Stimulated activated CD8-positive, alpha-beta memory T cell treated with anti-CD3 and anti-CD28 coated beads, Interleukin-12 subunit alpha, Interleukin-12 subunit beta, amount 100 ng/mL, for 24 hours (primary cell): ENCODE data around the gene RNU6-9.

Experiments
- DNase-seq: peaks from one replicate; pipeline ENCODE4 v3.0.0-alpha.2; 2020; ENCODE audit errors: extremely low read depth

Gene RNU6-9

GRCh38 chr19:898663-899062 is 5.4 kb downstream of the RNU6-9 start:
- DNase-seq = no peak

- no peak for DNase-seq
These were observed 6.2 kb downstream of the RNU6-9 start for GRCh38 chr19:899336-900042.

- no peak for DNase-seq
These were observed 6.7 kb downstream of the RNU6-9 start for GRCh38 chr19:900043-900301.

DNA sequence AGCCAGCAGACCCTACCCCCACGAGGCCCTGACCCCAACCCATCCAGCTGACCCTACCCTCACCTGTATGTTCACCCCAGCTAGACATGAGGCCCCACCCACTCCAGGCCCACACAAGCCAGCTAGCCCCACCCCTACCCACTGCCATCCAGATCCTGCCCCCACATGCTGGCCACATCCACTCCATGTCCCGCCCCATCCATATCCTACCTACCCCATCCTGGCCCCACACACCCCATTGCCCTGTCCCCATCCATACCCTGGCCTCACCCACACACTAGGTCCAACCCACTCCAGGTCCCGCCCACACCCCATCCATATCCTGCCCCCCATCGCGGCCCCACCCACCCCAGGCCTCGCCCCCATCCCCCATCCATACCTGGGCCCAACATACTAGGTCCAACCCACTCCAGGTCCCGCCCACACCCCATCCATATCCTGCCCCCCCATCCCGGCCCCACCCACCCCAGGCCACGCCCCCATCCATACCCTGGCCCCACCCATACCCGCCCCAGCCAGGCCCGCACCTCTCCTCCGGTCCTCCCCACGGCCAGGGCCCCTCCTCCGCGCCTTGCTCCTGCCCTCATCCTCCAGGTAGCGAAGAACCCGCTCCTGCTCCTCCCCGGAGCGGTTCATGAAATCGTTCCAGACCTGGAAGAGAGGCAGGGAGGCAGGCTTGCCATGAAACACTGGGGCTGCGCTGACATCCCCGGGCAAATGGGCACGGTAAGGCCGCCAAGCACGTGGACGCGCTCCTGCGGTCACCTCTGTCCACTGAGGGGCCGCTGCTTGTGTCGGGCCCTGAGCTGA is 7.2 kb downstream of the RNU6-9 start:
- no peak for DNase-seq

DNA sequence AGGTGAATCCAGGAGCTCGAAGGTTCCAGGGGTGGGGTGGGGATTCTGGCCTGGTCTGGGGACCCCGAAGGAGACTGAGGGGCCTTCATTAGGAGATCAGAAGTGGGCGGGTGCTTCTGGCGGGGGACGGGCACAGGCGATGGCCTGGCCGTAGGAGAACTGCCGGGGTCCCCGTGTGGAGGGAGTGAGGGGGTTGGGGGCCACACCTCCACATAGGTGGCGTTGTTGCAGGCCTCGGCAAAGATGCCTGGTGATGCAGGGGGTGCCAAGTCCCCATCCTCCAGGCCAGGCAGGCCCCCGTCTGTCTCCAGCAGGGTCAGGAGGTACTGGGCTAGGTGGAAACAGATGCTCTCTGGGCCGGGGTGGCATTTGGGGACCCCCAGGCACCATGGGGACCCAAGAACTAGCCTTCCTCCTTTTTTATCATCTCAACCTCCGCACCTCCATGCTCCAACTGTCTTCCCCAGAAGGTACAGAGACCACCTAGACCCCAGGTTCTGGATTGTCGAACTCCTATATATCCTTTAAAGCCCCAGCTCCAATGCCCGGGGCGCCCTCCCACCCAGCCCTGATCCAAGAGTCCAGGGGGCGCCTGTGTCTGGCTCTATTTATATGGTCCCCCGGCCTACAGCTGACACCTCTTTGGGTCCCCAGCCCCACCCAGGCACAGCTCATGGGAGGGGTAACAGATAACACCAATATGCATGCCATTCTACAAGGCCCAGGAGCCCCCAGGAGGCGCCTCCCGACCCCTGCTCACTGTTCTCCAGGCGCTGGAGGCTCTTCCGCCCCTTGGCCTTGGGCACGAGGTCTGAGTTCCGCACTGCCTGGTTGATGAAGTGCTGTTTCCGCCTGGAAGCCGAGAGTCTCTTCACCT is 8.2 kb downstream of the RNU6-9 start:
- no peak for DNase-seq

GRCh38 chr19:902093-902370 is 8.7 kb downstream of the RNU6-9 start:
- DNase-seq = no peak

DNA sequence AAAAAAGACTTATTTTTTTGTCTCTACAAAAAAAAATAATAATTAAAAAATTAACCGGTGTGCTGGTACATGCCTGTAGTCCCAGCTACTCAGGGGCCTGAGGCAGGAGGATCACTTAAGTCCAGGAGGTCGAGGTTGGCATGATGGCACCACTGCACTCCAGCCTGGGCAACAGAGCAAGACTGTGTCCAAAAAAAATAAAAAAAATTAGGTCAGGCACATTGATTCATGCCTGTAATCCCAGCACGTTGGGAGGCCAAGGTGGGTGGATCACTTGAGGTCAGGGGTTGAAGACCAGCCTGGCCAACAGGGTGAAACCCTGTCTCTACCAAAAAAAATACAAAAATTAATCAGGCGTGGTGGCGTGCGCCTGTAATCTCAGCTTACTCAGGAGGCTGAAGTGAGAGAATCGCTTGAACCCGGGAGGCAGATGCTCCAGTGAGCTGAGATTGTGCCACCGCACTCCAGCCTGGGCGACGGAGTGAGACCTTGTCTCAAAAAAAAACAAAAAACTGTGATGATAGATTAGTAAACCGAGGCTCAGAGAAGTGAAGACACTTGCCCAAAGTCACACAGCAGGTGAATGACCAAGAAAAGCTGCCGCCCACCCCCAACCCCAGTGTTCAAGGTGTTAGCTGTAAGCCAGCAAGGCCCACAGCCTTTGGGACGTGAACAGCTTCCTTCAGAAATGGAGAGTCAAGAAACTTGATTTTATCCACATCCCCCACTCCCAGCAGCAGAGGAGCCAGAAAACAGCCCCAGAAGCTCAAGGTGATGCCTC is 9.4 kb downstream of the RNU6-9 start:
- no peak for DNase-seq

GRCh38 chr19:903266-903797 is 10.0 kb downstream of the RNU6-9 start:
- DNase-seq = no peak

DNA sequence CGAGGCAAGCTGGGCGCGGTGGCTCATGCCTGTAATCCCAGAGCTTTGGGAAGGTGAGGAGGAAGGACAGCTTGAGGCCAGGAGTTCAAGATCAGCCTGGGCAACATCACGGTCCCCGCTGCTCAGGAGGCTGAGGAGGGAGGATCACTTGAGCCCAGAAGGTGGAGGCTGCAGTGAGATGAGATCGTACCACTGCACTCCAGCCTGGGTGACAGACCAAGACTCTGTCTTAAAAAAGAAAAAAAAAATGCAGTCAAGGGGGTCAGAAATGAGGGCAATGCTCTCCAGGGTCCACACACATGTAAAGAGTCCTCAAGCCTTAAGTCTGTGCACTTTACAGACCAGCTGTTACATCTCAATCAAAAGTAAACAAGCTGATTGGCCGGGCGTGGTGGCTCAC is 11.3 kb downstream of the RNU6-9 start:
- DNase-seq = no peak

- no peak for DNase-seq
These were observed 13.2 kb downstream of the RNU6-9 start for GRCh38 chr19:906480-906879.

DNA sequence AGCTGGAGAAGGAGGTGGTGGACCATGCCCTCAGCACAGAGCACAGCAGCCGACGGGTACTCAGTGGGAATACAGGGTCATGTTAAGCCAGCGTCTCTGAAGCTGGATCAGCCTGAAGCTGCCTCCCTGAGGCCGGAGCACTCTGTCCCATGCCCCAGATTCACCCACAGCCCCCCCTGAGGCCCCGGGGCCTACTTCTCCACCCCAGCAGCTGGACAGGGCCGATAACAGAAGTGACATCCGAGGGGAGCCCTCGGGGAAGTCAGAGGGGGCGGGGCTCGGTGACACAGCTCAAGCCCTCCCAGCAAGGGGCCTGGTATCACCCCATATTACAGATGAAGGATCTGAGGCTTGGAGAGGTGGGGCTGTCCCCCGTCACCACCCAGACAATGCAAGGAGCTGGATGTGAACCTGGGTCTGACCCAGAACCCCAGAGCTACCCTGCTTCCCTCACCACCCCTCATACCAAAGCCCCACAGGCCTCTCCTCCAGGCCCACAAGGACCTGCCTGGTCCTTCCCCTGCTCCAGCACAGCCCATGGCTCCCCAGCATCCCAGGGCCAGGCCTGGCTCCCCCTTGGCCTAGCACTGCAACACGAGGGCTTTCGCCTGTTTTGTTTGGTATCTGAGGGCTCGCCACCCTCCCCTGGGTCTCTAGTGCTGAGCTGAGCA is 14.0 kb downstream of the RNU6-9 start:
- DNase-seq = no peak

DNA sequence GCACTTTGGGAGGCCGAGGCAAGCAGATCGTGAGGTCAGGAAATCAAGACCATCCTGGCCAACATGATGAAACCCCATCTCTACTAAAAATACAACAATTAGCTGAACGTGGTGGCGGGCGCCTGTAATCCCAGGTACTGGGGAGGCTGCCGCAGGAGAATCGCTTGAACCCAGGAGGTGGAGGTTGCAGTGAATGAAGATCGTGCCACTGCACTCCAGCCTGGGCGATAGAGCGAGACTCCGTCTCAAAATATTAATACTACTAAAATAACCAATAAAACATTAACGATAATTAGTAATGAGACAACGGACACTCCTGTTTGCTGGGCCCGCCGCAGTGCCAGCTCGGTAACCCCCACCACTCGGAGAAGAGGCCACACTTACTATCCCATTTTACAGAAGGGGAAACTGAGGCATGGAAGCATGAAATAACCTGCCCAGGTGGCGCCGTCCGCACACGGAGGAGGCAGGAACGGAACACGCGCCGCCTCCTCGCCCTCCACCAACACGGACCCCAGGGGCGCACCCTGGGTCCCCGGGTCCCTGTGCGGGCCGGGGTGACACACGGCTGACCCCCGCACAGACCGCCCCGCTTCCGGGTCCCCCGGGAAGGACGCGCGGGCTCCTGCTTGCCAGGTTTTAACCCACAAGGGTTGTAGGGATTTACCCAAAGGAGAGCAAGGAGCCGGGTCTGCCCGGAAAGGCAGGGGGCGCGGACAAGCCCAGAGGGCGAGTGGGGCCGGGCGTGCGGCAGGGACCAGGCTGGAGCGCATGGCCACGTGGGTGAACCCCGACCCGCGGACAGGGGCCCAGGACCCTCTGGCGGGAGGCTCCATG is 18.1 kb downstream of the RNU6-9 start:
- DNase-seq = no peak

- no peak for DNase-seq
These were observed 19.1 kb downstream of the RNU6-9 start for GRCh38 chr19:912181-913079.

DNA sequence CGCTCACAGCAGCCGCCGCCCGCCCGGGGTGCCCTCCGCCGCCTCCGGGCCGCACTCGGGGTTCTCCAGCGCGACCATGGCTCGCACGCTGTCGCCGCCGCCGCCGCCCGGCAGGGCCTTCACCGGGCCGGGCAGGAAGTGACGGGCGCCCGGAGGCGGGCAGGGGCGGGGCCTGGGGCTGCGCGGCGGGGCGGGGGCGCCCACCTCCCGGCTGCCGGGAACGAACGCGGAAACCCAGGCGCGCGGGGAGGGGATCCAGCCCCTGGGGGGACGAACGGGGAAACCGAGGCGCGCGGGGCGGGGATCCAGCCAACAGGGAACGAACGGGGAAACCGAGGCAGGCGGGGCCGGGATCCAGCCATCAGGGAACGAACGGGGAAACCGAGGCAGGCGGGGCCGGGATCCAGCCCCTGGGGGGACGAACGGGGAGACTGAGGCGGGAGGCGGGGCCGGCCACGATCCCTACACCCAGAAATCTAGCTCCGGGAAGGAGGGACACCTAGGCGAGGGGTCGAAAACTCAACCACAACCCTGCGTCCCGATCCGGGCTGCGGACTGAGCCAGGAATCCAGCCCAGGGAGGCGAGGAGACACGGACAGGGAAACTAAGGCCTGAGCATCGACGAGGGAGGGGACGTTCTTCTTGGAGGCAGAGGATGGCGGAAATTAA is 19.9 kb downstream of the RNU6-9 start, which contains the start of gene R3HDM4:
Gene R3HDM4, minus strand, starts transcription at position 140 of the 669 bp plus-strand sequence. Its CDS starts 62 bp downstream, at position 78.
- DNase-seq = peak; percentile 61

GRCh38 chr19:916645-917322 is 23.5 kb downstream of the RNU6-9 start:
- no peak for DNase-seq

DNA sequence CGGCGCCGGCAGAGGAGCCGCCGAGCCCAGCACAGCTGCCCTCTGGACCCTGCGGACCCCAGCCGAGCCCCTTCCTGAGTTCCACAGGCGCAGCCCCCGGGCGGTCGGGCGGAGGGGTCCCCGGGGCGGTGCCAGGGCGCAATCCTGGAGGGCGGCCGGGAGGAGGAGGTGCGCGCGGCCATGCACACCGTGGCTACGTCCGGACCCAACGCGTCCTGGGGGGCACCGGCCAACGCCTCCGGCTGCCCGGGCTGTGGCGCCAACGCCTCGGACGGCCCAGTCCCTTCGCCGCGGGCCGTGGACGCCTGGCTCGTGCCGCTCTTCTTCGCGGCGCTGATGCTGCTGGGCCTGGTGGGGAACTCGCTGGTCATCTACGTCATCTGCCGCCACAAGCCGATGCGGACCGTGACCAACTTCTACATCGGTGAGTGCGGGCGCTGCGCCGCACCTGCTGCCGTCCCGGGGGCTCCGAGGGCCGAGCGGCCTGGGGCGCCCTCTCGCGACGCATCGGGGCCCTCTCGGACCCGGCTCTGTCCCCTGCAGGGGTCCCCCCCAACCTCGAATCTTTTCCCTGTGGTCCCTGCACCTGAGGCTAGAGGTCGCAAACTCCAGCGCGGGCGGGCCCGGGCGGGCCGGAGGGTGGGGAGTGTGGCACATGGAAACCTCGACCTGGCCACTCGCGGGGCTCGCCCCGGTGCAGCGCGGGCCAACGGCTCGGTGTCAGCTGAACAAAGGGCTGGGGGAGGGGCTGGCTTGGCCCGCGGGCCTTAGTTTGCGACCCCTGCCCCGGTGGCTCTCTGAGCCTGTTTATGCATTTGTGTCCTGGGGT is 24.3 kb downstream of the RNU6-9 start, which contains the start of gene KISS1R:
Gene KISS1R, plus strand, starts transcription at position 11 of the 829 bp plus-strand sequence. Its CDS starts 170 bp downstream, at position 181.
- DNase-seq = no peak

- DNase-seq = no peak
These were observed 24.8 kb downstream of the RNU6-9 start for GRCh38 chr19:918152-918437.
